Measurements from ENCODE around the gene SORL1-AS1.

The SORL1-AS1 gene

GRCh38 chr11:121425828-121426227 lies 26.9 kb downstream of the SORL1-AS1 start:
- H3K36me3 Mint-ChIP-seq (ENCODE audit: insufficient read depth), result no peaks in the 10 kb centered on the region
- TF ChIP-seq CTCF (IDR thresholded peaks at IDR 0.05; ENCODE audit: unreplicated experiment), result no peak
- no peak overlapping the region for H3K27ac Mint-ChIP-seq
- no peak overlapping the region for H3K4me3 Mint-ChIP-seq (ENCODE audit: low read depth)
- no peak for DNase-seq (ENCODE audit: low spot score, unreplicated experiment)
- peaks cover 3% of the 10 kb centered on the region for H3K4me1 Mint-ChIP-seq (ENCODE audit: low read depth)
- peaks cover 34% of the 10 kb centered on the region for H3K27me3 Mint-ChIP-seq
- H3K9me3 Mint-ChIP-seq (ENCODE audit: low read depth), result no peaks in the 10 kb centered on the region

- peaks cover 3% of the 10 kb centered on the region for H3K4me1 Mint-ChIP-seq (ENCODE audit: low read depth)
These were observed 30.1 kb downstream of the SORL1-AS1 start for GRCh38 chr11:121422675-121423074.

GRCh38 chr11:121421149-121421901 lies 31.4 kb downstream of the SORL1-AS1 start:
- Mint-ChIP-seq H3K27me3 (peaks cover 15% of the 10 kb centered on the region), H3K4me1 (ENCODE audit: low read depth) (peaks cover 7% of the 10 kb centered on the region), H3K36me3 (ENCODE audit: insufficient read depth) (no peaks in the 10 kb centered on the region), H3K4me3 (ENCODE audit: low read depth) (no peak overlapping the region), H3K9me3 (ENCODE audit: low read depth) (no peaks in the 10 kb centered on the region), H3K27ac (no peak overlapping the region)
- peak; percentile 9 for TF ChIP-seq CTCF (IDR thresholded peaks at IDR 0.05; ENCODE audit: unreplicated experiment)
- DNase-seq (ENCODE audit: low spot score, unreplicated experiment), result no peak

More at GRCh38 chr11:121422675-121423074, 30.1 kb downstream of the SORL1-AS1 start:
- no peak overlapping the region for H3K4me3 Mint-ChIP-seq (ENCODE audit: low read depth)
- no peak for DNase-seq (ENCODE audit: low spot score, unreplicated experiment)
- no peak overlapping the region for H3K27ac Mint-ChIP-seq
- H3K36me3 Mint-ChIP-seq (ENCODE audit: insufficient read depth), result no peaks in the 10 kb centered on the region
- TF ChIP-seq CTCF (IDR thresholded peaks at IDR 0.05; ENCODE audit: unreplicated experiment), result no peak
- no peaks in the 10 kb centered on the region for H3K9me3 Mint-ChIP-seq (ENCODE audit: low read depth)
- H3K27me3 Mint-ChIP-seq, result peaks cover 23% of the 10 kb centered on the region

GRCh38 chr11:121420398-121420797 lies 32.4 kb downstream of the SORL1-AS1 start:
- H3K4me1 Mint-ChIP-seq (ENCODE audit: low read depth), result peaks cover 7% of the 10 kb centered on the region
- H3K4me3 Mint-ChIP-seq (ENCODE audit: low read depth), result no peak overlapping the region
- H3K36me3 Mint-ChIP-seq (ENCODE audit: insufficient read depth), result no peaks in the 10 kb centered on the region
- TF ChIP-seq CTCF (IDR thresholded peaks at IDR 0.05; ENCODE audit: unreplicated experiment), result no peak
- peaks cover 8% of the 10 kb centered on the region for H3K27me3 Mint-ChIP-seq
- H3K27ac Mint-ChIP-seq, result no peak overlapping the region
- DNase-seq (ENCODE audit: low spot score, unreplicated experiment), result no peak
- no peaks in the 10 kb centered on the region for H3K9me3 Mint-ChIP-seq (ENCODE audit: low read depth)

- no peak overlapping the region for H3K27ac Mint-ChIP-seq
- no peak for TF ChIP-seq CTCF (IDR thresholded peaks at IDR 0.05; ENCODE audit: unreplicated experiment)
- H3K4me1 Mint-ChIP-seq (ENCODE audit: low read depth), result peaks cover 7% of the 10 kb centered on the region
- H3K4me3 Mint-ChIP-seq (ENCODE audit: low read depth), result no peak overlapping the region
- no peak for DNase-seq (ENCODE audit: low spot score, unreplicated experiment)
- no peaks in the 10 kb centered on the region for H3K36me3 Mint-ChIP-seq (ENCODE audit: insufficient read depth)
- H3K9me3 Mint-ChIP-seq (ENCODE audit: low read depth), result no peaks in the 10 kb centered on the region
- peaks cover 4% of the 10 kb centered on the region for H3K27me3 Mint-ChIP-seq
These were observed 32.9 kb downstream of the SORL1-AS1 start for GRCh38 chr11:121419836-121420235.

All from progenitor cell of endocrine pancreas (in vitro differentiated cells).